ENCODE measurements around the gene QPCTL.

Gene QPCTL

DNA sequence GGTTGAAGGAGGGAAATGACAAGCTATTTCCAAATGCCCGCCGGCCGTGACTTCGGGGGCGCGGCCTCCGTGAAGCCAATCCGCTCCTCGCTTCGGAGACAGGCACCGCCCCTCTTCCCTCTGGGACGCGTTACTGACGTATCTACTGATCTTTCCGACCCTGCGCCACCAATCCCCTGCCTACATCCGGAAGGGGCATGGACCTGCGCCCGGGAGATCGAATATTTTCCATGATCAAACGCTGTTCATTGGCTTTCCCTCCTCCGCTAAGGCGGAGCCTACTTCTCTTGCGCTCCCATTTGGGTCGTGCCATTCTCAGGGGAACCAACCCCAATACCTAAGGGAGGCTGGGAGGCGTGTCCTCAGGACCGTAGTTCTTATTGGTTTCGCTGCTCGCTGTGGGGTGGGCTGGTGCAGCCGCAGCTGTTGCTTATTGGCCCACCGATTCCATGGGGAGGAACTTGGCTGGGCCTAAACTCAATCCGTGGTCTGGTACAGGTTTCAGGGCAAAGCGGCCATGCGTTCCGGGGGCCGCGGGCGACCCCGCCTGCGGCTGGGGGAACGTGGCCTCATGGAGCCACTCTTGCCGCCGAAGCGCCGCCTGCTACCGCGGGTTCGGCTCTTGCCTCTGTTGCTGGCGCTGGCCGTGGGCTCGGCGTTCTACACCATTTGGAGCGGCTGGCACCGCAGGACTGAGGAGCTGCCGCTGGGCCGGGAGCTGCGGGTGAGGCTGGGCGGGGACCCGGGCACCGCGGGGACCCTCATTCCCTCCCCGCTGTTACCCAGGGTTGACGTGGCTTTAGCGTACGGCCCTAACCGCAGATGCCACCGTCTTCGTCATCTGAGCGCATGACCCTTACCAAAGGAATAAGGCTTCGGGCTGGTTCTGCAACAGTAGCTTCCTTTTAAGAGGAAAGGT lies at the start of gene QPCTL:
Gene QPCTL, plus strand, starts transcription at position 480 of the 919 bp plus-strand sequence. Its CDS starts 38 bp downstream, at position 518.
- H3K36me3 ChIP-seq (ENCODE audit: insufficient read depth, low read length), result no peaks in the 10 kb centered on the region

DNA sequence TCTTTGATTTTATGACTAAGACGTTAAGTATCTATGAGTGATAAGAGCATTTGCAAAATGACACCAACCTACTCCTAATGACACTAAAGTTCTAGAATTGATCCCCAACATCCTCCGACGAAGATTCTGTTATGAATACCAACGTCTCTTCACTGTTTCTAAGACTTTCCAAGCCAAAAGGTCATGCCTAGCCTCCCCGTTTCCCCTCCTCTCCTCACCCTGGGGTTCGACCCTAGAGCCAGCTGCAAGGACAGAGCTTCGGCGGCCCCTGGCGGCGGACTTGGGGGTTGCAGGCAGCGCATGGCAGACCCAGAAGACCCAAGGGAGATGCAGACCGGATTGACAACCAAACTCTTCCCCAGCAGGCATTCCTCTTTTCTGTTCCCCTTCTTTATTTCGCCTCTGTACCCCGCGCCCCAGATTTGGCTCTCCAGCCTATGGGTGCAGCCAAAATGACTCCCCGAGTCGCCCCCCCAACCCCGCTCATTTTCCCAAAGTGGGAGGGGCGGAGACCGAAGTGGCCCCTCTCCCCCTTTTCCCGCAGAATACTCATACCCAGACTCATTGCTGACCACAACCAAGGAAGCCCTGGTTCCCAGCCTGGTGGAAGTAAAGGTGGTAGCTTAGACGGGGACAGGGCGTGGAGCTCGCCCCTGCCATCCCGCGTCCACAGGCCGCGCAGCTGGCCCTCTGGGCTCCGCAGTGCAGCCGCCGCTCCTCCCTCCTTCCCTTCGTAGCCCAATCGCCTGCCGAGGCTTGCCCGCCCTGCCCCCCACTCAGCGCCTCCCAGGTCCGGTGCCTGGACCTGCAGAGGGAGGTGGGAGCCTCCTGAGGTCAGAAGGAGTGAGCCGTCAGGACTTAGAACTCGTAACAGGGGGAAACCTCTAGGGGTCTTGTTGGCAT lies 49.2 kb upstream of the QPCTL start:
- peak overlapping the region; percentile 76 for H3K27ac ChIP-seq (ENCODE audit: low read depth, low read length)

More for the DNA sequence above, at the start of gene QPCTL:
- Histone ChIP-seq H3K79me2 (ENCODE audit: control insufficient read depth, insufficient read depth, low read length, unreplicated experiment) (peaks cover 16% of the 10 kb centered on the region), H3K27me3 (ENCODE audit: insufficient read depth, low read length) (no peaks in the 10 kb centered on the region), H3K4me3 (ENCODE audit: low read depth, low read length) (peak within 1 kb of the TSS; percentile 95), H2AFZ (ENCODE audit: low read length, unreplicated experiment) (peak within 1 kb of the TSS; percentile 79), H3K27ac (ENCODE audit: low read depth, low read length) (peak within 1 kb of the TSS; percentile 92), H3K4me1 (ENCODE audit: control insufficient read depth, insufficient read depth, low read length, unreplicated experiment) (no peaks in the 10 kb centered on the region)

DNA sequence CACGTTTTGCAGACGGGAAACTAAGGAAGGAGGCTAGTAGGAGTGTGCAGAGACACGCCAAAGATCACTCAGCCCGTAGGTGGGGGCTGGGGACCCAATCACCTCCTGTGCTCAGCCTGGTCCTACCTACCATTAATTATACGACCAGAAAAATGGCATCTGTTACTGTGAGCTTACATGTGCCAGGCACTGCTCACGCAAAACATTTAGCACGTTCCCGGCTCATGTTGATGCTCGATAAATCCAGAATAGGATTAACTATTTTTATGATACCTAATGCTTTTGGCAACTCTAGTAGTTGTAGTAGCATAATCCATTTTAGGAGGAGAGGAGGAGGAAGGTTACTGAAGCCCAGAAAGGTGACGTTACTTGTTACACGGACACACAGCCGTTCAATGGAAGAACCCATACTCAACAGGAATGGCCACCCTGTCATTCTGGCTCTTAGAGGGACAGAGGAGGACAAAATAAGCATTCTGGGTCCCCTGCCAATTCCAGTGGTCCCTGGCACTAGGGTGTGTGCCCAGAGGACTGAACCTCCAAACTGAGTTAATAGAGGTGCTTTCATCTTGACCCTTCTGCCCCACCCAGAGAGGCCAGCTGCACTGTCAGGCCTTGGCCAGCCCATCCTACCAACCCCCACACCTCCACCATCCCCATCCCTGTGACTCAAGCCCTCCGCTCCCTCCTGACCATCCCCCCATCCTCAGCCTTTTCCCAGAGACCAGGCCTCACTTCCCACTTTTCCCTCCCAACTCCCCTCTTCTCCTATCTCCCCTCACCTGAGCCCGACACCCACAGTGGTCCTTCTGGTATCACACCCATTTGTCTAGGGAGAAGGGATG lies 48.3 kb upstream of the QPCTL start:
- no peak overlapping the region for H2AFZ ChIP-seq (ENCODE audit: low read length, unreplicated experiment)
- no peaks in the 10 kb centered on the region for H3K27me3 ChIP-seq (ENCODE audit: insufficient read depth, low read length)
- H3K4me1 ChIP-seq (ENCODE audit: control insufficient read depth, insufficient read depth, low read length, unreplicated experiment), result peaks cover 4% of the 10 kb centered on the region
- H3K27ac ChIP-seq (ENCODE audit: low read depth, low read length), result no peak overlapping the region
- H3K79me2 ChIP-seq (ENCODE audit: control insufficient read depth, insufficient read depth, low read length, unreplicated experiment), result no peaks in the 10 kb centered on the region
- H3K36me3 ChIP-seq (ENCODE audit: insufficient read depth, low read length), result no peaks in the 10 kb centered on the region
- H3K4me3 ChIP-seq (ENCODE audit: low read depth, low read length), result no peak overlapping the region

More for the DNA sequence above, 49.2 kb upstream of the QPCTL start:
- H2AFZ ChIP-seq (ENCODE audit: low read length, unreplicated experiment), result no peak overlapping the region
- no peaks in the 10 kb centered on the region for H3K36me3 ChIP-seq (ENCODE audit: insufficient read depth, low read length)
- H3K79me2 ChIP-seq (ENCODE audit: control insufficient read depth, insufficient read depth, low read length, unreplicated experiment), result no peaks in the 10 kb centered on the region
- peak overlapping the region; percentile 50 for H3K4me3 ChIP-seq (ENCODE audit: low read depth, low read length)
- no peaks in the 10 kb centered on the region for H3K27me3 ChIP-seq (ENCODE audit: insufficient read depth, low read length)
- peaks cover 5% of the 10 kb centered on the region for H3K4me1 ChIP-seq (ENCODE audit: control insufficient read depth, insufficient read depth, low read length, unreplicated experiment)

DNA sequence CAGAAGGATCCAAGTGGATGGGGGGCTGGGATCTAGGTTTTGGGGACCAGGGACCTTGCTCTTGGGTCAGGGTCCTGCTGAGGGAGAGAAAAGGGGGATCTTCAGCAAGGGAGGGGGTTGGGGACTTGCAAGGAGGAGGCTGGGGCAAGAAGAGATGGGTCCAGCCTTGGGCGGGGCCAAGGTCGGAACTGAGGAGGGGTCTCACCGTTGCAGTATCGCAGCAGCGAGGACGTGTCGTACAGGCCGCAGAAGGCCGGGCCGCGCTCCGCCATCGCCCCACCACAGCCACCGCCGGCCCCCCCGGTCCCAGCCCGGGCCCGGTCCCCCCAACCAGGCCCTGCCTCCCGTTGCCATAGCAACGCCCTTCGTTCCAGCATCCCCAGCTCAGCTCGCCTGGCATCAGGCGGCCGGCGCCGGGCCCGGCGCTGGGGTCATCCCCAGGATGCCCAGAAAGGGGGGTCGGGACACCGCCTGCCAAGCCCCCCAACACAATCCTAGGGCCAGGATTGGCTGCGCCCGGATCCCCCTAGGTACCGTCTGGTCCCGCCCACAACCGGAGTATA lies 47.3 kb upstream of the QPCTL start:
- Histone ChIP-seq H3K27ac (ENCODE audit: low read depth, low read length) (no peak overlapping the region), H3K79me2 (ENCODE audit: control insufficient read depth, insufficient read depth, low read length, unreplicated experiment) (no peaks in the 10 kb centered on the region), H3K4me1 (ENCODE audit: control insufficient read depth, insufficient read depth, low read length, unreplicated experiment) (peaks cover 4% of the 10 kb centered on the region), H3K4me3 (ENCODE audit: low read depth, low read length) (peak overlapping the region; percentile 46; the same call in 1 of the 2 replicates), H2AFZ (ENCODE audit: low read length, unreplicated experiment) (no peak overlapping the region), H3K27me3 (ENCODE audit: insufficient read depth, low read length) (no peaks in the 10 kb centered on the region), H3K36me3 (ENCODE audit: insufficient read depth, low read length) (no peaks in the 10 kb centered on the region)

DNA sequence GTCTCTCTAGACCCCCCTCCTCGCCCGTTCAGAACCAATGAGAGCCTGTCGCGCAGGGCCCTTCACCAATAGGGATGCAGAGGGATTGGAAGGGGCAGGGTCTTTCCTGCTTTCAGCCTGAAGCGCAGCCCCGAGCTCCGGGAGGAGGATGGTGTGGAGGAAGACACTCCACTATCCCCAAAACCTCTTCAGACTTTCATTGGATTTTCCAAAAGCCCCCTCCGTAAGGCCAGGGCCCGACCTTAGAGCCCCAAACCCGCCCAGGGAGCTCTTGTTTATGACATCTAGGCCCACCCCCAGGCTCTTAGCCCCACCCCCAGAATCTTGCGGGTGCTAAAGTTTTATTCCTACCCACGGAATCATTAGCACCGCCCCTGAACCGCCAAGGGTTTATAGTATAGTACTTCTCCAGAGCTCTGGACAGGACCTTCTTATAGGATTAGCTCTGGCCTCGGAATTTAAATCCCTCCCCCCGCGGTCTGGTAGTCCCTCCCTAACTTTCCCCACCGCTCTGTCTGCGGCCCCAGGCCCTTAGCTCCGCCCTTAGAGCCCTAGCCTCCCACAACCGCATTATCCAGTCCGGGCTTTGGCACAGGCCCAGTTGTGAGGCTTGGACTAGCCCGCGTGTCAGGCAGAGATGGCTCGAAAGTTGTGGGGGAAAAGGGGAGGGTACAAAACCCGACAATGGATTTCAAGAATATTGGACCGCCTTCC lies 46.7 kb upstream of the QPCTL start:
- Histone ChIP-seq H3K27ac (ENCODE audit: low read depth, low read length) (no peak overlapping the region), H2AFZ (ENCODE audit: low read length, unreplicated experiment) (no peak overlapping the region), H3K36me3 (ENCODE audit: insufficient read depth, low read length) (no peaks in the 10 kb centered on the region), H3K79me2 (ENCODE audit: control insufficient read depth, insufficient read depth, low read length, unreplicated experiment) (no peaks in the 10 kb centered on the region), H3K27me3 (ENCODE audit: insufficient read depth, low read length) (no peaks in the 10 kb centered on the region), H3K4me1 (ENCODE audit: control insufficient read depth, insufficient read depth, low read length, unreplicated experiment) (peaks cover 4% of the 10 kb centered on the region), H3K4me3 (ENCODE audit: low read depth, low read length) (peak overlapping the region; percentile 46)

DNA sequence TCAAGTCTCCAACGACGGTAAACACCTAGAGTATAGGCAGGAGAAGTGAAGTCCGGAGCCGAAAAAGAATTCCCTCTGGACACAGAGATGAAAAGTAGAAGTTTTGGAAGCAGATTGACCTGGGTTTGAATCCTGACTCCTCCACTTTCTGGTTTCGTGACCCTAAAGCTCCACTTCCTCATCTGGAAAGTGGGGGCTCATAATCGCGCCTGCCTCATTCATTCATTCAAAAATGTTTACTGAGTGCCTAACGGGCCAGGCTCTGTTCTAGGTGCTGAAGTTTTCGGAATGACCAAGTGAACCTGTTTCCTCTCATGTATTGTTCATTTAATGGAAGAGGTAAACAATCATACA lies 46.1 kb upstream of the QPCTL start:
- H3K79me2 ChIP-seq (ENCODE audit: control insufficient read depth, insufficient read depth, low read length, unreplicated experiment), result no peaks in the 10 kb centered on the region
- no peaks in the 10 kb centered on the region for H3K36me3 ChIP-seq (ENCODE audit: insufficient read depth, low read length)
- H3K4me1 ChIP-seq (ENCODE audit: control insufficient read depth, insufficient read depth, low read length, unreplicated experiment), result peaks cover 4% of the 10 kb centered on the region
- H3K4me3 ChIP-seq (ENCODE audit: low read depth, low read length), result peak overlapping the region; percentile 46
- H3K27ac ChIP-seq (ENCODE audit: low read depth, low read length), result no peak overlapping the region
- no peaks in the 10 kb centered on the region for H3K27me3 ChIP-seq (ENCODE audit: insufficient read depth, low read length)
- H2AFZ ChIP-seq (ENCODE audit: low read length, unreplicated experiment), result no peak overlapping the region

DNA sequence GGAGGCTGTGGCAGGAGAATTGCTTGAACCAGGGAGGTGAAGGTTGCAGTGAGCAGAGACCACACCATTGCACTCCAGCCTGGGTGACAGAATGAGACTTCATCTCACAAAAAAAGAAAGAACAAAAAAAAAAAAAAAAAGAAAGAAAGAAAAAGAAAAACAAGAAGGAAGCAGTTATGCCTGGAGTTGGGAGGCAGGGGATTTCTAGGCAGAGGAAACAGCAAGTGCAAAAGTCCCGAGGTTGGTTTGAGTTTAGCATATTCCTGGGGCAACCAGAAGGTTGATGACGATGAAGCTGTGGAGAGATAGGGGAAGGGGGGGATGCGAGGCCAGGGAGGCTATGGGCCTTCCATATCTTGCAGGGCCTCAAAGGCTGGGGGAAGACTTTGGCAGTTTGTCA lies 41.7 kb upstream of the QPCTL start:
- no peaks in the 10 kb centered on the region for H3K36me3 ChIP-seq (ENCODE audit: insufficient read depth, low read length)
- no peak overlapping the region for H3K27ac ChIP-seq (ENCODE audit: low read depth, low read length)
- H3K79me2 ChIP-seq (ENCODE audit: control insufficient read depth, insufficient read depth, low read length, unreplicated experiment), result no peaks in the 10 kb centered on the region
- no peaks in the 10 kb centered on the region for H3K27me3 ChIP-seq (ENCODE audit: insufficient read depth, low read length)
- no peaks in the 10 kb centered on the region for H3K4me1 ChIP-seq (ENCODE audit: control insufficient read depth, insufficient read depth, low read length, unreplicated experiment)
- H2AFZ ChIP-seq (ENCODE audit: low read length, unreplicated experiment), result no peak overlapping the region
- H3K4me3 ChIP-seq (ENCODE audit: low read depth, low read length), result no peak overlapping the region

DNA sequence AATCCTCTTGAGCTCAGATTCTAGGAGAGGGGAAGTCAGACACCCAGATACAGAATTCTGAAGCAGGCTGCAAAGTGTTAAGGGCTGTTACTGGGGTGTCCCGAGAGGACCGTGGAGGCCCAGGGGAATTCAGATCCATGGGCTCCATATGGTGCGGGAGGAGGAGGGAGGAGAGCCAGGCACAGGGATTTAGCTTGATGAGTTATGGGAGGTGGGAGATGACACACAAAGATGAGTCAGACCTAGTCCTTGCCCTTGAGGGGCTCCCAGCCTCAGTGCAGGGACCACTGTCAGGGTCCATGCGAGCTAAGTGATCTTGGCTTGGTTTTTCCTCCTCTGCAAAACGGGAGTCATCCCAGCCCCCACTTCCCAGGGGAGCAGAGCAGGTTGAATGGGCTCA lies 38.8 kb upstream of the QPCTL start:
- Histone ChIP-seq H2AFZ (ENCODE audit: low read length, unreplicated experiment) (no peak overlapping the region), H3K36me3 (ENCODE audit: insufficient read depth, low read length) (no peaks in the 10 kb centered on the region), H3K79me2 (ENCODE audit: control insufficient read depth, insufficient read depth, low read length, unreplicated experiment) (no peaks in the 10 kb centered on the region), H3K4me1 (ENCODE audit: control insufficient read depth, insufficient read depth, low read length, unreplicated experiment) (no peaks in the 10 kb centered on the region), H3K27ac (ENCODE audit: low read depth, low read length) (no peak overlapping the region), H3K27me3 (ENCODE audit: insufficient read depth, low read length) (no peaks in the 10 kb centered on the region), H3K4me3 (ENCODE audit: low read depth, low read length) (no peak overlapping the region)

DNA sequence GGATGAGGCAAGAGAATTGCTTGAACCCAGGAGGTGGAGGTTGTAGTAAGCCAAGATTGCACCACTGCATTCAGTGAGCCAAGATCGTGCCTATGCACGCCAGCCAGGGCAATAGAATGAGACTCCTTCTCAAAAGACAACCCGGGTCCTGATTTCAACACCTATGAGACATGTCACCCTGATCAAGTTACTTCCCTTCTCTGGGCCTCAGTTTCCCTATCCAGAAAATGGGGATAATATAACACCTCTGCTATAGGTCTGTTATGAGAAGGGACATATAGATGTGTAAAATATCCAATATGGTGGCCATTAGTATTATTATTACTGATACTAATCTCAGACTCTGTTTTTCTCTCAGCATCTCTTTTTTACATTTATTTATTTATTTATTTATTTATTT lies 37.4 kb upstream of the QPCTL start:
- H2AFZ ChIP-seq (ENCODE audit: low read length, unreplicated experiment), result no peak overlapping the region
- no peaks in the 10 kb centered on the region for H3K79me2 ChIP-seq (ENCODE audit: control insufficient read depth, insufficient read depth, low read length, unreplicated experiment)
- H3K4me3 ChIP-seq (ENCODE audit: low read depth, low read length), result no peak overlapping the region

More for the DNA sequence above, 37.4 kb upstream of the QPCTL start:
- no peaks in the 10 kb centered on the region for H3K27me3 ChIP-seq (ENCODE audit: insufficient read depth, low read length)
- no peaks in the 10 kb centered on the region for H3K36me3 ChIP-seq (ENCODE audit: insufficient read depth, low read length)
- H3K27ac ChIP-seq (ENCODE audit: low read depth, low read length), result no peak overlapping the region
- H3K4me1 ChIP-seq (ENCODE audit: control insufficient read depth, insufficient read depth, low read length, unreplicated experiment), result no peaks in the 10 kb centered on the region

All from ACC112 (cell line).